Activated CD4-positive, alpha-beta T cell treated with anti-CD3 and anti-CD28 coated beads, Interleukin-2, amount 50 U/mL, for 16 hours (primary cell): ENCODE results near the gene RAP2B.
"Not testable (repeated sequence)": the region's sequence is repeated elsewhere in the genome, so short reads cannot be mapped to it uniquely, and the experiment has no call there.

ENCODE experiments used
- DNase-seq: peaks from one replicate; pipeline ENCODE4 v3.0.0-alpha.2; 2020

The RAP2B gene

GRCh38 chr3:153161714-153162512 is at the start of gene RAP2B:
Gene RAP2B, plus strand, starts transcription at chr3:153162226. Its CDS starts 468 bp downstream, at chr3:153162694.
- DNase-seq, result peak; percentile 96

GRCh38 chr3:153113541-153113940 is 48.5 kb upstream of the RAP2B start:
- no peak for DNase-seq

GRCh38 chr3:153114270-153114669 is 47.8 kb upstream of the RAP2B start:
- DNase-seq, result not testable (repeated sequence)

- no peak for DNase-seq
Observed at GRCh38 chr3:153115326-153115725, 46.7 kb upstream of the RAP2B start.

- no peak for DNase-seq
Observed at GRCh38 chr3:153127788-153128187, 34.2 kb upstream of the RAP2B start.

- DNase-seq, result no peak
Observed at GRCh38 chr3:153129426-153129825, 32.6 kb upstream of the RAP2B start.

GRCh38 chr3:153129866-153130265 is 32.2 kb upstream of the RAP2B start:
- no peak for DNase-seq

GRCh38 chr3:153130312-153130977 is 31.6 kb upstream of the RAP2B start:
- peak; percentile 12 for DNase-seq

GRCh38 chr3:153137626-153138025 is 24.4 kb upstream of the RAP2B start:
- no peak for DNase-seq

GRCh38 chr3:153138276-153139210 is 23.5 kb upstream of the RAP2B start:
- peak; percentile 92 for DNase-seq

GRCh38 chr3:153142961-153143360 is 19.1 kb upstream of the RAP2B start:
- DNase-seq, result no peak

GRCh38 chr3:153144071-153144470 is 18.0 kb upstream of the RAP2B start:
- no peak for DNase-seq

- no peak for DNase-seq
Observed at GRCh38 chr3:153144779-153145178, 17.2 kb upstream of the RAP2B start.

- no peak for DNase-seq
Observed at GRCh38 chr3:153145454-153145853, 16.6 kb upstream of the RAP2B start.

- DNase-seq, result no peak
Observed at GRCh38 chr3:153146191-153147053, 15.6 kb upstream of the RAP2B start.

- DNase-seq, result no peak
Observed at GRCh38 chr3:153150991-153151390, 11.0 kb upstream of the RAP2B start.

GRCh38 chr3:153155786-153156185 is 6.2 kb upstream of the RAP2B start:
- DNase-seq, result not testable (repeated sequence)

- DNase-seq, result no peak
Observed at GRCh38 chr3:153158189-153158588, 3.8 kb upstream of the RAP2B start.

- DNase-seq, result no peak
Observed at GRCh38 chr3:153158961-153159735, 2.9 kb upstream of the RAP2B start.

- DNase-seq, result no peak
Observed at GRCh38 chr3:153159771-153160397, 2.1 kb upstream of the RAP2B start.
